GM13976 (cell line): ENCODE results near the gene ARHGEF37.

Source experiments
- DNase-seq: peaks from one replicate; pipeline ENCODE4 v3.0.0; 2012; ENCODE audit warnings: low spot score
- in situ Hi-C: fragments of 300-500 bp; cut with MboI; formaldehyde crosslinking; loops from one replicate; pipeline ENCODE4 v1.12.0; 2022; ENCODE audit warnings: low sequenced_read_pairs, mixed read lengths, inconsistent platforms; ENCODE audit not compliant: unreplicated experiment
- TF ChIP-seq, protein P1 (sequence below): IDR thresholded peaks from 2 replicates; pipeline ENCODE4 v1.5.1; 2012; ENCODE audit warnings: borderline replicate concordance, mild to moderate bottlenecking; ENCODE audit not compliant: insufficient read depth; ENCODE audit errors: extremely low read depth, missing control alignments, control extremely low read depth

ARHGEF37 gene

DNA sequence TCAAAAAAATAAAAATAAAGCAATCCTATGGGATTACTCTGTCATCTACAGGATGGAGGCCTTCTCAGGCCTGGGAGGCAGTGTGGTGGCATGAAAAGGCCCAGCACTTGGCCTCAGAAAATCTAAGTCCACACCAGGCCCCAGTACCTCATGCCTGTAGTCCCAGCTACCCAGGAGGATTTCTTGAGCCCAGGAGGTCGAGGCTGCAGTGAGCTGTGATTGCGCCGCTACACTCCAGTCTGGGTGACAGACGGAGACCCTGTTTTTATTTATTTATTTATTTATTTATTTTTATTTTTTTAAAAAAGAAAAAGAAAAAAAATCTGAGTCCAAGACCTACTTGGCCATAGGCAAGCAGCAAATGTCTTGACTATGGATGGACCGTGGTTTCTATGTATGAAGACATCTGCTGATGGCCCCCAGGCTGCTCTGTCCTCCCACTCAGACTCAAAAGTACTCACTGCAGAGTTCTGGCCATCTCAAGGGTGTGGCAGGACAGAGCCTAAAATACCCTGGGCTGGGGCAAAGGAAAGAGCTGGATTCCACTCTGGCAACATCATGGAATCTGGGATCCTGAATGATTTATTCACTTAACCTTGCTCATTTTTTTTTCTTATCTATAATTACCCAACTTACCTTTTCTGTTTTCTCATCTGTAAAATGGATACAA lies 55.0 kb downstream of the ARHGEF37 start:
- TF ChIP-seq, protein P1, sequence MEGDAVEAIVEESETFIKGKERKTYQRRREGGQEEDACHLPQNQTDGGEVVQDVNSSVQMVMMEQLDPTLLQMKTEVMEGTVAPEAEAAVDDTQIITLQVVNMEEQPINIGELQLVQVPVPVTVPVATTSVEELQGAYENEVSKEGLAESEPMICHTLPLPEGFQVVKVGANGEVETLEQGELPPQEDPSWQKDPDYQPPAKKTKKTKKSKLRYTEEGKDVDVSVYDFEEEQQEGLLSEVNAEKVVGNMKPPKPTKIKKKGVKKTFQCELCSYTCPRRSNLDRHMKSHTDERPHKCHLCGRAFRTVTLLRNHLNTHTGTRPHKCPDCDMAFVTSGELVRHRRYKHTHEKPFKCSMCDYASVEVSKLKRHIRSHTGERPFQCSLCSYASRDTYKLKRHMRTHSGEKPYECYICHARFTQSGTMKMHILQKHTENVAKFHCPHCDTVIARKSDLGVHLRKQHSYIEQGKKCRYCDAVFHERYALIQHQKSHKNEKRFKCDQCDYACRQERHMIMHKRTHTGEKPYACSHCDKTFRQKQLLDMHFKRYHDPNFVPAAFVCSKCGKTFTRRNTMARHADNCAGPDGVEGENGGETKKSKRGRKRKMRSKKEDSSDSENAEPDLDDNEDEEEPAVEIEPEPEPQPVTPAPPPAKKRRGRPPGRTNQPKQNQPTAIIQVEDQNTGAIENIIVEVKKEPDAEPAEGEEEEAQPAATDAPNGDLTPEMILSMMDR: no peak

DNA sequence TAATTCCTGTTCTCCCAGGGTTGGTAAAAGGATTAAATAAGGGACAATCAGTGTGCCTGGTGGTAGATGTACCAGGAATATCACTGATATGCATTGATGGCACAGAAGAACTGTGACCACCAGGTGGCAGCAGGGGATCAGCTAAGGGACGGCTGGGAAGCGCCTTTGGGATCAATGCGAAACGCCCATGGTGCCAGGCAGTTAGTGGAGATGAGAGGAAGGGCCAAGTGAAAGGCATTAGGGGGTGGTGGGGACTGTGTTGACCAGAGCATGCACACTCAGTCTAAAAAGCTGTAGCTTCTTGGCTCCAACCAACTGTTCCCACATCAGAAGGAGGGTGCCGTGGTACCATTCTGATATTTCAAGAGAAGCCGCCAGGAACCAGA lies 55.6 kb downstream of the ARHGEF37 start:
- peak; percentile 75 for DNase-seq
- in situ Hi-C loops: loop anchor here (5.0 kb wide), 2 partner anchors 190 to 365 kb away; partner anchors contain the start of genes HMGXB3 and TIGD6
- TF ChIP-seq, protein P1: peak; percentile 52

More for the DNA sequence above, 55.0 kb downstream of the ARHGEF37 start:
- DNase-seq: no peak
- in situ Hi-C loops: loop anchor here (5.0 kb wide), 2 partner anchors 191 to 366 kb away; partner anchors contain the start of genes HMGXB3 and TIGD6

DNA sequence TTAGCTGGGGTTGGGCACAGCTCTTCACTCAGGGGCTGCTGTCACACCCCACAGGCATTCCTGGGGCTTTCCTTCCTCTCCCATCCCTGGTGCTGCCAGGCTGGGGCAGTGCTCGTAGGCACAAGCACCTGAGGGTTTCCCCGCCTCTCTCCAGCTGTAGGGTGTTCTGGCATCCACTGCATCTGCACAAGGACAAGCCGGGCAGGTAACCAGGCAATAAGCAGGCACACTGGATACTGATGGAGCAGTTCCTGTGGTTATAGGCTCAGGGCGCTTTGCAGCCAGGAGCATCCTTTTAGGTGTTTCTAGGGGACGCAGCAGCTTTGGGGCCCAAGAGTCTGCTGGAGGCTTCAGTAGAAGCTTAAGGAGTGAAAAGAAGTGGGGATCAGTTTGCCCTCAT lies 56.8 kb downstream of the ARHGEF37 start:
- no peak for DNase-seq
- in situ Hi-C loops: loop anchor here (5.0 kb wide), 2 partner anchors 189 to 364 kb away; partner anchors contain the start of genes HMGXB3 and TIGD6
- TF ChIP-seq, protein P1: no peak

DNA sequence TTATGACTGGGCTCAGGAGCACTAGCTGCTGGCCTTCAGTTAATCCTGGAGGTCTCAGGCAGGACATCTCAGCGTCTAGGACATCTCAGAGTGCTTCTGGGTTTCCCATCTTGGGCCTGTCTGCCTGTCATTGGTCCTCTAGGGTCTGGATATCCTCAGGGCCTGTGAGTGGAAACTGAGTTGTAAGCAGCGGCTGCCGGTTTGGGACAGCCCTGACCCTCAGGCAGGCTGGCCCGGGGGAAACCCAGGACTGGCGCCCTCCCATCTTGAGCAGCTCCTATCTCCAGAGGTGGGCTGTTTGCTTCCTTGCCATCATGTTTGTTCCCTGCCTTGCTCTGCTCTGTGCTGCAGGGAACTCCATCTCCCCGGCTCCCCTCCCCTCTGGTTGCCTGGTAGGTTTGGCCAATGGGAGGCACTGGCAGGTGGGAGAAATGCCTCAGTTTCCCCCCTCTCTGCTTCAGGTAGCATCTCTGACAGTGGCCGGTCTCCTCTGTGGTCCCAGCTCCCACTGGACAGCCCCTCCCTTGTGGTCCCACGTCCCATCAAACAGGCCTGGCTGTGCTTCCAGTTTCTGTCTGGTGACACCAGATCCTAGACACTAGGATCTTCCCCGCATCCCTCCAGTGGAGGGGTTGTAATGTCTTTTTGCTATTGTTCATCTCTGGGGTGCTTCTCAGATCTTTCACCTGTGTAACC lies 57.4 kb downstream of the ARHGEF37 start:
- TF ChIP-seq, protein P1: no peak
- in situ Hi-C loops: loop anchor here (5.0 kb wide), 2 partner anchors 189 to 364 kb away; partner anchors contain the start of genes HMGXB3 and TIGD6
- no peak for DNase-seq

DNA sequence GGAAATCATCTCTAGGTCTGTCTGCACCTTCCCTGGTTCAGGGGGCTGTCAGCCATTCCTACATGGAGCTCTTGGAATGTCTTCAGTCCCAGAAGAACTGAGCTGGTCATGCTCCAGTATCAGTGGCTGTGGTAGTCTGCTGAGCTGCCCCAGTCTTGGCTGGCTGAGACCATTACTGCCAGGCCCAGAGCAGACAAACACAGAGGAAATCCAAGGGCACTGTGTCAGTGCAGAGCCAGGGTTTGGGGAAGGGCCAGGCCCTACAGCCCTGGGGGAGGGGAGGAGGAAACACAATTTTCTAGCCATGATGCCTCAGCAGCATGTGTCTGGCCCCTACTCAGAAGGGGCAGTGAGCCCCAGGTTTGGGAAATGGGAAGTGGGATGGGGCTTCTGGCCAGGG lies 58.4 kb downstream of the ARHGEF37 start:
- in situ Hi-C loops: loop anchor here (5.0 kb wide), 2 partner anchors 188 to 363 kb away; partner anchors contain the start of genes HMGXB3 and TIGD6
- TF ChIP-seq, protein P1: no peak
- no peak for DNase-seq

DNA sequence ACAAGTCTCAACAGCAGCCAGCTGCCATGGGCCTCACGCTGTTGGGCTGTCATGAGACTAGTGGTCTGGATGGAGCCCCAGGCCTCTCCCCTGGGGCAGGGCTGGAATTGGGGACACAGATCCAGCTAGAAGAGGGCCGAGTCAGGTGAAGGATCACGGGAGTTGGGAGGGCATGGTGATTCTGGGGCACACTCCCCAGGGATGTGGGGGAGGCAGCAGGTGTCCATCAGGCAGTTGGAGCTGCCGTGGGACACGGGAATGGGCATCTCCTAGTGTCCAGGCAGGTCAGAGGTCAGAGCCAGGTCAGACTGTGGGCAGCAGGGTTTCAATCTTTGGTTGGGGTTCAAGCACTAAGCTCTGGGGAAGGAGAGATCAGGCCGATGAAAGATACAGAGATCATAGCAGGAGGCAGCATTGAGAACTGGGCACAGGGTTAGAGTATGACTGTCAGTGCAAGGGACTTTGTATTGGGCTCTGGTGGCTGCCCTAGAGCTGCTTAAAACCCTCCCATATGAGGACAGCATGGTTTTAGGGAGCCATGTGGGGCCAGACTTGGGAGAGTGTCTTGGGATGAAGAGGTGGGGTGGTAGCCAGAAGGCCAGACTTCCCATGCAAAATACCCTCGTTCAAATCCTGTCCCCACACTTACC lies 59.2 kb downstream of the ARHGEF37 start:
- TF ChIP-seq, protein P1: no peak
- in situ Hi-C loops: no loop called here
- DNase-seq: no peak
